Hematopoietic multipotent progenitor cell treated with erythropoietin and hydrocortisone succinate and interleukin-3 and kit ligand, for 8 days (in vitro differentiated cells): Measurements from ENCODE around the gene DCUN1D2.
"Not testable (repeated sequence)": the region's sequence is repeated elsewhere in the genome, so short reads cannot be mapped to it uniquely, and the experiment has no call there.

Experiments used
- DNase-seq: peaks from one replicate; pipeline ENCODE4 v3.0.0-alpha.2; 2015

DCUN1D2 gene

GRCh38 chr13:113489549-113490495, 689 bp downstream of the DCUN1D2 start:
- DNase-seq, result peak; percentile 45

GRCh38 chr13:113489171-113489548, 1.4 kb downstream of the DCUN1D2 start:
- no peak for DNase-seq

GRCh38 chr13:113488283-113488682, 2.2 kb downstream of the DCUN1D2 start:
- no peak for DNase-seq

DNA sequence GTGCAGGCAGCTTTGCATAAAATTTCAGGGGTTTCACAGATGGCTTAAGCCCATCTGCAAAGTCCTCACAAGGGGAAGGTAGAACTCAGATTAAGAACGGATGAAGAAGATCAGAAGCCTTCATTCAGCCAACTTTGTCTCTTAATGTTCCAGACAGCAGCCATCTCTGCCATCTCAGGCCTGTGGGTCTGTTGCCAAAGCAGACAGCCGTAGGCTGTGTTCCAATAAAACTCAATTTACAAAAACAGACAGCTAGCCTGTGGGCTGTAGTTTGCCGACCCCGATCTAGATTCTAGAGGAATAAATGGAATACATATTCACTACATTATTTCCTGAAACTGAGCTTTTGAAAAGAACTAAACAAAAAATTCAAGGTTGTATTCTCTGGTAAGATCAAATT, 3.8 kb downstream of the DCUN1D2 start:
- DNase-seq, result no peak

- no peak for DNase-seq
These were observed 5.0 kb downstream of the DCUN1D2 start for GRCh38 chr13:113485545-113485944.

DNA sequence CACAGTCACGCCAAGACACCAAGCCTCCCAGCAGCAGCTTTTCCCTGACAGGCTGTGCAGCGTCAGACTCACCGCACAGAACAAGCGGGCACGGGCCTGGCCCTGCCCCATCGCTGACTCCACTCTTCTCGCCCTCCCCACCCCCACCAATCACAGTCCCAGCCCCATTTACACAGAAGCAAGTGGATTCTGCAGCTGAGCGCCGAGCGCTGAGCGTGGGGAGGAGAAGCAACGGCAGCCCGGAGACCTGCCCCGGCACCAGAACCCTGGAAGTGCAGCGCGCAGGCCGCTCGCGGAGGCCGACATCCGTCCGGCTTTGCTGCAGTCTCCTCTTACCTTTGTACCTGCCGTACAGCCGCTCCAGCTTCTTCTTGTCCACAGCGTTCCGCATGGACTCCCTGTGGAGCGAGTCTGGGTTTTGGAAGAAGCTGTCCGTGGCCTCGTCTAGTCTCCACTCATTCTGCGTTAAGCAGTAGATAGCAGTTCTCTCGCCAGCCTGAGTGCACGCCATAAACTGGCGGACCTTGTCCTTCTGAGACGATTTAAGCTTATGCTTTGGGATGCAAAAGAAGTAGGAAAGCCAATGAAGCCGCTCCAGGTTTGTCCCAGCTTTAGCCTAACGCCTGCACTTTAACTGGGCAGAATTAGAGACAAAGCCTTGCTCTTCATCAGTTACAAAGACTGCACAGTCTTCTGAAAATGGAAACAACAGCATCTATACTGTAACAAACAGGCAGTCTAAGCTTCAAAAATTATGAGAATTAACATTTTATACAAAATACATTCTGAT, 6.8 kb downstream of the DCUN1D2 start:
- no peak for DNase-seq

GRCh38 chr13:113483081-113483480, 7.4 kb downstream of the DCUN1D2 start:
- DNase-seq, result no peak

- DNase-seq, result peak; percentile 45
These were observed 11.3 kb downstream of the DCUN1D2 start for GRCh38 chr13:113479179-113479578.

DNA sequence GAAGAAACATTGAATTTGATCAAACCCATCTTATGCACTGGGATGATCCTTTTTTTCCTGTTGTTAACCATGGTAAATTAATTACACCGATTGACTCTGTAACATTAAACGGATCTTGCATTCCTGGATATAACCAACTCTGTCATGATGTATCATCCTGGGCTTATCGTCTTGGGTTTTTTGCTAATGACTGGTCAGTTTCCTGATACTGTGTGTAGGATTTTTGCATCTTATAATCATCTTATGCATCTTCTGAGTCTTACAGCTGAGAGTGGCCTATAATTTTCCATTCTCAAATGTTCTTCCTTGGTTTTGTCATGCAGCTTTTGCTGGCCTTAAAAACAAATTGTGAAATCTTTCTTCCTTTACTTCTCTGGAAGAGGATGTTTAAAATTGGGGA, 12.8 kb downstream of the DCUN1D2 start:
- no peak for DNase-seq

DNA sequence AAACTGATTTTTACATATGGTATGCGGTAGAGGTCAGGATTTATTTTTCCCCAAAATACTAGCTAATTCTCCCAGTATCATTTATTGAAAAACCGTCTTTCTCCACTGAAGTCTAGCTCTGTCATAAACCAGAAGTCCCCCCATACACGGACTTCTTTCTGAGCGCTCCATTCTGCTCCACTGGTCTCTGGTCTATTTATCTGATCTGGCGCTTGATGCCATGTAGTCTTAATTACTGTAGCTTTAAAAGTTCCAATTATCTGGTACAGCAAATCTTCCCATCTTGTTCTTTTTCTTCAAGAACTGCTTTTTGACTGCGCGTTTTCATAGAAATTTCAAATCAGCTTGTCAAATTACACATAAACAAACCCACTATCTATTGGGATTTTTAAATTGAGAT, 13.7 kb downstream of the DCUN1D2 start:
- DNase-seq, result no peak

- no peak for DNase-seq
These were observed 14.6 kb downstream of the DCUN1D2 start for GRCh38 chr13:113475911-113476310.

GRCh38 chr13:113475280-113475679, 15.2 kb downstream of the DCUN1D2 start:
- no peak for DNase-seq

DNA sequence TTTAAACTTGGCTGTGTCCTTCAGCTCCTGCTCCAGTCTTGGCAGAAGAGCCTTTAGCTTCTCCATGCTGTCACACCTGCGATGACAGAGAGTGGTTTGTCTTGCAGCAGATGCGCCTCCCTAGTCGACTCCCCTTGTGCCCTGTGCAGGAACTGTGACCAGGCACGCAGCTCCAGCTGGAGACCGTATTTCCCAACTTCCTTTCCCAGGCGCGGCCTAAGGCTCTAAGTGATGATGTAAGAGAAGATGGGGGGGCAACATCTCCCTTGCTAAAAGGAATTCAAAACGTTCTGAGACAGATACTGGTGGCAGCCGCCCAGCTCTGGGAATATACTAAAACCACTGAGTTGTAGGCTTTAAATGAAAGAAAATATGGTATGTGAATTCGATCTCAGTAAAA, 16.3 kb downstream of the DCUN1D2 start:
- DNase-seq, result no peak

DNA sequence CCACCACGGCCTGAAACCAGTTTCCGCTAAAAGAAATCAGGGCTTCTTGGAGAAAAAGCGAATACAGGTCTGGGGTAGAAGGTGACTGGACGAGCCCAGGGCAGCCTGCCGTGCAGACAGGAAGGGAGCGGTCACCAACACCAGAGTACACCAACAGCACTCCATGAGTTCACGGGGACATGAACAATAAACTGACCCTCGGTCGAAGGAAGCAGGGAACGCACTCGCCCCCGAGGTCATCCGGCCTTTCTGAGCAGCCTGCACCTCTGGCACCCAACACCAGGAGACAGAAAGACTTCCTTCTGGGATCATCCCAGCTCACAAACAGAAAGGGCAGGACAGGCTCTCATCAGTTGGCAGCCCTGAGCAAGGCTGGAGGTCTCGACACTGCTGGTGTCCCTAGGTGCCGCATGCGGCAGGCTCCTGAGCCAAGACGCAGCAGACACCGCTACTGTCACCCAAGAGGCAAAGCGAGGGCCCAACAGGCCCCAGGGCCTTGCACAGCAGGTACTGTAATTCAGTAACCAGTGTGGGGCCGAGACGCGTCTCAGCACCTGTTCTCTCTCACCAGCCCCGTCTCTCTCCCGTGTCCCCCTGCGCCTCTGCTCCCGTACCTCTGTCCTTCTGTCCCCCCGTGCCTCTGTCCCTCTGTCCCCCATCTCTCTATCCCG, 18.0 kb downstream of the DCUN1D2 start:
- no peak for DNase-seq

DNA sequence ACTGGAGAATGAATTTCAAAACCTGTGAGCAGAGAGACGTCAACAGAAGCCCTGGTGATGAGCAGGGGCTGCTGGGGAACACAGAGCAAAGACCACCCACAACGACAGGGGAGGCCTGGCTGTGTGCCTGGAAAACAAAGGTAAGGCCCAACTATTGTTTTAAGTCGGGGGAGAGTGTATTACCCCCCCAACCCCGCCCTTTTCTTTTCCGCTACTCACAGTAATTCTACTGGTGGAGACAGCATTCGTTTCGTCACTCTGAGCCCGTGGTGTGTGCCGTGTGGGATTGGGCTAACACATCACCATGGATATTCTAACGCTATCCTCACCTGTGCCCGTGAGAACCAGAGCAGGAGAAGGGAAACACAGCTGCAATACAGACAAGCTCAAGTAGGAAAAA, 18.7 kb downstream of the DCUN1D2 start:
- DNase-seq, result no peak

- DNase-seq, result not testable (repeated sequence)
These were observed 19.8 kb downstream of the DCUN1D2 start for GRCh38 chr13:113470635-113471163.

DNA sequence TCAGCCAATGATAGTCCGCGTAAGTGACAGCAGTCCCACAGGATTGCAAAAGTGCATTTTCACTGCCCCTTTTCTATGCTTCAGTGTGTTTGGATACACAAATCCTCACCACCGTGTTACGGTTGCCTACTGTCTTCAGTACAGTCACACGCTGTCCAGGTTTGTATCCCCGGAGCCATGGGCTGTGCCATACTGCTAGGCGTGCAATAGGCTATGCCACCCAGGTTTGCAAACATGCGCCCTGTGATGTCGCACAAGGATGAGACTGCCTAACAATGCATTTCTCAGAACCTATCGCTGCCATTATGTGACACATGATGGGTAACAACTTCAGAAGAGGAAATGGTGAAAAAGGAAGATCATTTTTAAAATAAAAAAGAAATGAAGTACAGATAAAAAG, 20.4 kb downstream of the DCUN1D2 start:
- DNase-seq, result no peak

DNA sequence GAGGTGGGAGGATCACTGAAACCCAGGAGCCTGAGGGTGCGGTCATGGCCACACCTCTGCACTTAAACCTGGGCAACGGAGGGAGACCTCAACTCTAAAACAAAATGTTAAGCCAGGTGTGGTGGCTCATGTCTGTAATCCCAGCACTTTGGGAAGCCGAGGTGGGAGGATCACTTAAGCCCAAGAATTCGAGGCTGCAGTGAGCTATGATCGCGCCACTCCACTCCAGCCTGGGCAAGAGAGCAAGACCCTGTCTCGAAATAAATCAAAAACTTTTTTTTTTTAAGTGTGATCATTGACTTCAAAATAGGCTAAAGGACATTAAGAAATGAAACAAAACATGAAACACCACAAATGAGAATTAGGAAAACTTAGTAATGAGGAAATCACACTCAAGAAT, 20.9 kb downstream of the DCUN1D2 start:
- no peak for DNase-seq

- DNase-seq, result no peak
These were observed 21.9 kb downstream of the DCUN1D2 start for GRCh38 chr13:113468472-113469201.

DNA sequence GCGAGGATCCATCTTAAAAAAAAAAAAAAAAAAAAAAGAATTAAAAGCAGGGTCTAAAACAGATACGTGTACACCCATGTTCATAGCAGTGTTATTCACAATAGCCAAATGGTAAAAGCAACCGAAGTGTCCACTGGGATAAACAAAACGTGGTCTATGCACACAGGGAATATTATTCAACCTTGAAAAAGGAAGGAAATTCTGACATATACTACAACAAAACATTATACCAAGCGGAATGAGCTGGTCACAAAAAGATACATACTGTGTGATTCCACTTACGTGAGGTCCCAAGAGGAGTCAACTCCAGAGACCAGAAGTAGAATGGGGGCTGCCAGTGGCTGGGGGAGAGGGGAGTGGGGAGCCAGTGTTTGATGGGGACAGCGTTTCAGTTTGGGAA, 22.5 kb downstream of the DCUN1D2 start:
- no peak for DNase-seq

DNA sequence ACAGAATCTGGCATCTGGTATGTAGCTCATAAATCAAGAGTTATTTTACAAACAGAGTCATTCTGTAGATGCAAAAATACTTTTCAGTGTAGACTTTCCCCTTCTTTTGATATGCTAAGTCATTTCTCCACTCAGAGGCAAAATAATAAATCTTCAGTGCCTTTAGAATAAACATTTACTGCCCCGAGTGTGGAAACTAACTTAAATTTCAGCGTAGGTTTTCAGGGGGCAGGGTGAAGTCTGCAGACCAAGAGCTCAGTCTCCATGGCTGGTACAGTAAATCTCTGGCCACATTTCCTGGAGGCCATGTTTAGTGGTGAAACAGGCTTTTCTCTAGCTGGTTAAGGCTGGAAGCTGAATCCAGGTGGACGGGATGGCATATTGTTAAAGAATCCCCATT, 24.1 kb downstream of the DCUN1D2 start:
- DNase-seq, result no peak

GRCh38 chr13:113465300-113465699, 25.2 kb downstream of the DCUN1D2 start:
- no peak for DNase-seq

GRCh38 chr13:113464476-113464875, 26.0 kb downstream of the DCUN1D2 start:
- DNase-seq, result no peak
